ENCODE results near the gene LRRC18. TPM values are rescaled to one million over a fixed set of nuclear protein-coding genes. Genes with fewer than 3 reads are reported as not detected.

The LRRC18 gene
- total RNA-seq, 3 donors from 2014 or later = not detected

DNA sequence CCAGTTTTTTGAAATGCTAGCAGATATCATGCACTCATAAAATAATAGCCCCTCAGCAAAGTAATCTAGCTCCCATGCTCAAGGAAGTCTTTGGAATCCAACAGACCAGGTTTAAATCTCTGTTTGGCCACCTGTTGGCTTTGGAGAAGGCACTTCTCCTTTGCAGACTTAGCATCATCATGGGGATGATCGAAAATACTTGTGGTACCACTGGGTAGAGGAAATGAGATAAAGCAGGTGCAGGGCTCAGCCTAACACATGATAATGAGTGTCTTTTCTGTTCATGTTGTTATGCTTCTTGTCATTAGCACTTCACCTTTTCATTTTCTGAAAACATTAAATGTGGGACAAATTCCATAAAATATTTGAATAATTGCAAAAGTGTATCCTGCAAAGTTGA, 67.4 kb downstream of the LRRC18 start:
- ATAC-seq = no peak
- Histone ChIP-seq H3K36me3 (ENCODE audit: low read depth) (no peaks in the 10 kb centered on the region), H3K4me1 (ENCODE audit: low read depth) (no peaks in the 10 kb centered on the region), H3K4me3 (no peak overlapping the region), H3K9me3 (no peaks in the 10 kb centered on the region)
- no peak for DNase-seq
- TF ChIP-seq, protein P1, sequence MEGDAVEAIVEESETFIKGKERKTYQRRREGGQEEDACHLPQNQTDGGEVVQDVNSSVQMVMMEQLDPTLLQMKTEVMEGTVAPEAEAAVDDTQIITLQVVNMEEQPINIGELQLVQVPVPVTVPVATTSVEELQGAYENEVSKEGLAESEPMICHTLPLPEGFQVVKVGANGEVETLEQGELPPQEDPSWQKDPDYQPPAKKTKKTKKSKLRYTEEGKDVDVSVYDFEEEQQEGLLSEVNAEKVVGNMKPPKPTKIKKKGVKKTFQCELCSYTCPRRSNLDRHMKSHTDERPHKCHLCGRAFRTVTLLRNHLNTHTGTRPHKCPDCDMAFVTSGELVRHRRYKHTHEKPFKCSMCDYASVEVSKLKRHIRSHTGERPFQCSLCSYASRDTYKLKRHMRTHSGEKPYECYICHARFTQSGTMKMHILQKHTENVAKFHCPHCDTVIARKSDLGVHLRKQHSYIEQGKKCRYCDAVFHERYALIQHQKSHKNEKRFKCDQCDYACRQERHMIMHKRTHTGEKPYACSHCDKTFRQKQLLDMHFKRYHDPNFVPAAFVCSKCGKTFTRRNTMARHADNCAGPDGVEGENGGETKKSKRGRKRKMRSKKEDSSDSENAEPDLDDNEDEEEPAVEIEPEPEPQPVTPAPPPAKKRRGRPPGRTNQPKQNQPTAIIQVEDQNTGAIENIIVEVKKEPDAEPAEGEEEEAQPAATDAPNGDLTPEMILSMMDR (IDR thresholded peaks at IDR 0.05) = no peak
- intact Hi-C loops (cut with DNase I, micrococcal nuclease) = no loop called here

Small RNAs within 50 kb of the gene (microRNA-seq; reads per million reads assigned to microRNA genes)
- gene MIR4294 = not detected

Other genes with a start within 250 kb of the LRRC18 start
- 10 to 100 TPM in 1 of 3 donors, 1 to 10 TPM in 2; 1.5 to 13.8 (median 2.2) TPM for gene VSTM4, start 175.7 kb upstream of the LRRC18 start, total RNA-seq
- gene FAM170B, start 194.2 kb upstream of the LRRC18 start, total RNA-seq = not detected
- gene TMEM273, start 248.6 kb upstream of the LRRC18 start, total RNA-seq = 10 to 100 TPM in 1 of 3 donors, 1 to 10 TPM in 2; 4.8 to 12.7 (median 7.0) TPM